SK-N-MC (cell line): ENCODE measurements around the gene DHFR.

Source experiments
- EZH2 ChIP-seq: fragments of 200-600 bp; sonication (generic); IDR thresholded peaks from one replicate; pipeline ENCODE4 v1.6.1; 2017; ENCODE audit warnings: antibody characterized with exemption
- FOXP2 ChIP-seq: optimal IDR thresholded peaks from 2 replicates; pipeline ENCODE3; 2011; ENCODE audit warnings: mild to moderate bottlenecking, moderate library complexity; ENCODE audit not compliant: insufficient read depth; ENCODE audit errors: extremely low read length, control extremely low read depth
- POLR2AphosphoS5 ChIP-seq: IDR thresholded peaks from 2 replicates; pipeline ENCODE4 v1.6.1; 2012; ENCODE audit warnings: mild to moderate bottlenecking, low read depth, low read length, borderline replicate concordance

DNA sequence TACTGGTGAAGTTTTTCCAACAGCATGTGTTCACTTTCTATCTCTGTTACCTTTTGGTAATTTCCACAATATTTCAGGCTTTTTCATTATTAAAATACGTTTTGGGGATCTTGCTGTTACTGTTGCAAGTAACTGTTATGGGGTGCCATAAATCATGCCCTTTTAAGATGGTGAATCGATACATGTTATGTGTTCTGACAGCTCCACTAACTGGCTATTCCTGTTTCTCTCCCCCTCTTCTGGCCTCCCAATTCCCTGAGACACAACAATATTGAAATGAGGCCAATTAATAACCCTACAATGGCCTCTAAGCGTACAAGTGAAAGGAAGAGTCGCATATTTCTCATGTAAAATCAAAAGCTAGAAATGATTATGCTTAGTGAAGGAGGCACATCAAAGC, 13.4 kb downstream of the DHFR start:
- TF ChIP-seq EZH2 = no peak
- TF ChIP-seq POLR2AphosphoS5 = no peak
- no peak for TF ChIP-seq FOXP2
